Vagina (tissue), 2 donors: Measurements from ENCODE around the gene BLACAT1. TPM values are rescaled to one million over a fixed set of nuclear protein-coding genes. Genes with fewer than 3 reads are reported as not detected.

ENCODE experiments used
- DNase-seq, 2 donors: peaks; one replicate each; pipeline ENCODE4 v3.0.0-alpha.2; 2017; ENCODE audit errors: extremely low spot score in 2 of 2
- H3K27ac ChIP-seq: fragments of 200-600 bp; sonication (generic); one replicate; pipeline ENCODE4 v1.5.1; 2019
- H3K27me3 ChIP-seq: fragments of 200-600 bp; sonication (generic); one replicate; pipeline ENCODE4 v1.5.1; 2019
- H3K36me3 ChIP-seq, 2 donors: fragments of 200-600 bp; sonication (generic); one replicate each; pipeline ENCODE4 v1.5.1; 2017 to 2019
- H3K4me1 ChIP-seq: fragments of 200-600 bp; sonication (generic); one replicate; pipeline ENCODE4 v1.5.1; 2019
- H3K4me3 ChIP-seq, 2 donors: fragments of 200-600 bp; sonication (generic); 1 replicate in 1 of 2; 2 replicates in 1 of 2; pipeline ENCODE4 v1.5.1; 2016 to 2019
- H3K9me3 ChIP-seq: fragments of 200-600 bp; sonication (generic); one replicate; pipeline ENCODE4 v1.5.1; 2019
- POLR2A ChIP-seq, 2 donors: fragments of 450-650 bp; IDR thresholded peaks; one replicate each; pipeline ENCODE4 v1.6.1; 2017; ENCODE audit warnings: antibody characterized with exemption in 2 of 2, mild to moderate bottlenecking in 2 of 2, moderate library complexity in 2 of 2
- POLR2AphosphoS5 ChIP-seq, 2 donors: sonication (generic); formaldehyde crosslinking; IDR thresholded peaks; one replicate each; pipeline ENCODE4 v1.9.0; 2017; ENCODE audit warnings: antibody characterized with exemption in 2 of 2, mild to moderate bottlenecking in 2 of 2, low read depth in 1 of 2; ENCODE audit not compliant: insufficient read depth in 1 of 2
- intact Hi-C: fragments of 100-400 bp; cut with DNase I; formaldehyde crosslinking; loops from one replicate; pipeline ENCODE4 v1.15.1; 2023
- total RNA-seq: library from RNA; depleted of rRNA; stranded (reverse); fragments of >200 nt; gene quantifications from one replicate; pipeline ENCODE4 v1.2.3, GENCODE V29; 2016
- TF ChIP-seq, protein P1 (sequence below), 3 experiments: fragments of 450-650 bp in 2 of 3; fragments of 200-600 bp in 1 of 3; sonication (generic) in 1 of 3; IDR thresholded peaks; one replicate each; pipeline ENCODE4 v1.5.1; 2017 to 2019; ENCODE audit warnings: antibody characterized with exemption in 3 of 3, mild to moderate bottlenecking in 2 of 3, moderate library complexity in 2 of 3

BLACAT1 gene
- total RNA-seq, 1 donor from 2014 or later, result 0.98 TPM

DNA sequence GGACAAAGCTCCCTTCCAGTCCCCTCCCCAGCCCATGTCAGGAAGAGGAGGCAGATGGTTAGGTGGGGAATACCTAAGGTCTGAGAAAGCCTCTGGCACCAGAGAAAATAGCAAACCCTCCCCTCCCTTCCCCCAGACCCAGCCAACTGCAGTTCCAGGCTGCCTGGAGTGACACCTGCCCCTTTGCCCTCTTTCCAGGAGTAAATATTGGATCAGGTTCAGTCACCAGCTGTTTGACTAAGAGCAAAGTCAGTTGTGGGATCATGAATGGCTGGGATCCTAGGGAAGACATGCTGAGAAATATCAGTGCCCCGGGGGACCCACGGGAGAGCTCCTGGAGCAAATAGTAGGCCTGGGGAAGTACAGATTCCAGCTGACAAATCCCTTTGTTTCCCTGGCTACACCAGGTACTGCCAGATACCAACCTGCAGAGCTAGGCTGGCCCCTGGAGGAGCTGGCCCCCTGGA lies 36.4 kb upstream of the BLACAT1 start:
- Histone ChIP-seq H3K27ac (peak overlapping the region; percentile 51), H3K27me3 (no peaks in the 10 kb centered on the region)

DNA sequence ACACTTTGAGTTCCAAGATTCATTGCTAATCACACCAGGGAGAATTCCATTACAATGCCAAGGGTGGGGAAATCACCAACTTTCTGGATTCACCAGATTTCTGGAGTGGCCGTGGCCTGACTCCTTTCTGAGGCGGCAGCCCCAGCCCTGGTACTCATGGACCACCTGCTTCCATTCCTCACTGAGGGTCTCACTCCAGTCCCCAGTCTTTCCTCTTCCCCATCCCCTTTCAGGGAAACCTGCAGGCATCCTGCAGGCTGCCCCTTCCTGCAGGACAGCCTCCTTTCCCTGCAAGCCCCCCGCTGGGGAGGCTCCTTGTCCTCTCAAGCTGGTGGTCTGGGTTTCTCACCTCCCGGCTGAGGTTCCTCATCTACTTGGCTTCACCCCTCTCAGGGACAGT lies 35.9 kb upstream of the BLACAT1 start:
- H3K4me3 ChIP-seq, result no peak overlapping the region
- no peaks in the 10 kb centered on the region for H3K27me3 ChIP-seq
- TF ChIP-seq POLR2AphosphoS5 (IDR thresholded peaks at IDR 0.05; ENCODE audit: insufficient read depth in 1 of 2, low read depth in 1 of 2), result no peak
- TF ChIP-seq, protein P1, sequence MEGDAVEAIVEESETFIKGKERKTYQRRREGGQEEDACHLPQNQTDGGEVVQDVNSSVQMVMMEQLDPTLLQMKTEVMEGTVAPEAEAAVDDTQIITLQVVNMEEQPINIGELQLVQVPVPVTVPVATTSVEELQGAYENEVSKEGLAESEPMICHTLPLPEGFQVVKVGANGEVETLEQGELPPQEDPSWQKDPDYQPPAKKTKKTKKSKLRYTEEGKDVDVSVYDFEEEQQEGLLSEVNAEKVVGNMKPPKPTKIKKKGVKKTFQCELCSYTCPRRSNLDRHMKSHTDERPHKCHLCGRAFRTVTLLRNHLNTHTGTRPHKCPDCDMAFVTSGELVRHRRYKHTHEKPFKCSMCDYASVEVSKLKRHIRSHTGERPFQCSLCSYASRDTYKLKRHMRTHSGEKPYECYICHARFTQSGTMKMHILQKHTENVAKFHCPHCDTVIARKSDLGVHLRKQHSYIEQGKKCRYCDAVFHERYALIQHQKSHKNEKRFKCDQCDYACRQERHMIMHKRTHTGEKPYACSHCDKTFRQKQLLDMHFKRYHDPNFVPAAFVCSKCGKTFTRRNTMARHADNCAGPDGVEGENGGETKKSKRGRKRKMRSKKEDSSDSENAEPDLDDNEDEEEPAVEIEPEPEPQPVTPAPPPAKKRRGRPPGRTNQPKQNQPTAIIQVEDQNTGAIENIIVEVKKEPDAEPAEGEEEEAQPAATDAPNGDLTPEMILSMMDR (IDR thresholded peaks at IDR 0.05), result no peak
- no peak for TF ChIP-seq POLR2A (IDR thresholded peaks at IDR 0.05)
- no peak for DNase-seq
- intact Hi-C loops, result no loop called here
- peaks cover 24% of the 10 kb centered on the region for H3K4me1 ChIP-seq
- H3K36me3 ChIP-seq, result no peaks in the 10 kb centered on the region
- no peaks in the 10 kb centered on the region for H3K9me3 ChIP-seq
- no peak overlapping the region for H3K27ac ChIP-seq

More for the DNA sequence above, 36.4 kb upstream of the BLACAT1 start:
- no peaks in the 10 kb centered on the region for H3K9me3 ChIP-seq
- no peak overlapping the region for H3K4me3 ChIP-seq
- intact Hi-C loops, result no loop called here
- TF ChIP-seq, protein P1 (IDR thresholded peaks at IDR 0.05), result no peak
- TF ChIP-seq POLR2A (IDR thresholded peaks at IDR 0.05) (no peak), POLR2AphosphoS5 (IDR thresholded peaks at IDR 0.05; ENCODE audit: insufficient read depth in 1 of 2, low read depth in 1 of 2) (no peak)
- H3K36me3 ChIP-seq, result no peaks in the 10 kb centered on the region
- peaks cover 24% of the 10 kb centered on the region for H3K4me1 ChIP-seq
- DNase-seq, result no peak

DNA sequence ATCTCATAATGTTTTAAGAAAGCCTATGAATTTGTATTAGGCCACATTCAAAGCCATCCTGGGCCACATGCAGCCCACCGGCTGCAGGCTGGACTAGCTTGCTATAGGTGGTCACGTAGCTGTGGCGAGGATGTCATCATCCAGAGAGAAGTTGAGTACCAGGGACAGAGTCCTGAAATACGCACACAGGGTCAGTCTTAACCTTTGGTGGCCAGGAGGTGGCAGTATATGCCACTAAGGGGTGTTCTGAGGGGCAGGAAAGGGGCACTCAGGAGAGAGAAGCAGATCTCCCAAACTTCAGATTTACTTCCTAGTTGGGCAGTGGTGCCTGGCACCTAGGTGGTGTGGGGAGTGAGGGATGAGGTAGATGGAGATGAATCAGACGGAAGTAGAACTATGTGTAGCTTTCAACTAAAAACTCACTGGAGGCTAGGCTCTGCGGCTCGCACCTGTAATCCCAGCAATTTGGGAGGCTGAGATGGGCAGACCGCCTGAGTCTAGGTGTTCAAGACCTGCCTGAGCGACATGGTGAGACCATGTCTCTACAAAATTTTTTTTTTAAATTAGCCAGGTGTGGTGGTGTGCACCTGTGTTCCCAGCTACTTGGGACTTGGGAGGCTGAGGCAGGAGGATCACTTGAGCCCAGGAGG lies 32.4 kb upstream of the BLACAT1 start:
- Histone ChIP-seq H3K4me1 (peaks cover 18% of the 10 kb centered on the region), H3K27me3 (no peaks in the 10 kb centered on the region), H3K27ac (no peak overlapping the region), H3K4me3 (no peak overlapping the region), H3K36me3 (no peaks in the 10 kb centered on the region), H3K9me3 (no peaks in the 10 kb centered on the region)
- intact Hi-C loops, result loop anchor here (5.0 kb wide), 2 partner anchors 39 to 131 kb away; partner anchors contain the start of gene KLHDC8A
- TF ChIP-seq, protein P1 (IDR thresholded peaks at IDR 0.05), result peak; percentile 37 to 77 (median 64)
- TF ChIP-seq POLR2A (IDR thresholded peaks at IDR 0.05), result no peak
- no peak for TF ChIP-seq POLR2AphosphoS5 (IDR thresholded peaks at IDR 0.05; ENCODE audit: insufficient read depth in 1 of 2, low read depth in 1 of 2)
- no peak for DNase-seq

DNA sequence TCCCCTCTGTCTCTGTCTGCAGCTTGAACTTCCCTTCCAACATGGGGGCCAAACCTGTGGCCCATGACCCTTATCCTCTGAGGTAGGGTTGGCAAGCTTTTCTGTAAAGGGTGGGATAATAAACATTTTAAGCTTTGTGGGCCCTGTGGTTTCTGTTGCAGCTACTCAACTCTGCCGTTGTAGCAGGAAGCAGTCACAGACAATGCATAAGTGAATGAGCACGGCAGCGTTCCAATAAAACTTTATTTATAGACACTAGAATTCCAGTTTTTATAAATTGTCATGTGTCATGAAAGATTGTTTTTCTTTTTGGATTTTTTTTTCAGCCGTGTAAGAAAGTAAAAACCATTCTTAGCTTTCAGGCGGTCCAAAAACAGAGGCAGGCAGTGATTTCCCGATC lies 30.4 kb upstream of the BLACAT1 start:
- H3K27ac ChIP-seq, result no peak overlapping the region
- no peak overlapping the region for H3K4me3 ChIP-seq
- no peaks in the 10 kb centered on the region for H3K9me3 ChIP-seq
- TF ChIP-seq, protein P1 (IDR thresholded peaks at IDR 0.05), result no peak
- TF ChIP-seq POLR2A (IDR thresholded peaks at IDR 0.05) (no peak), POLR2AphosphoS5 (IDR thresholded peaks at IDR 0.05; ENCODE audit: insufficient read depth in 1 of 2, low read depth in 1 of 2) (no peak)
- intact Hi-C loops, result loop anchor here (5.0 kb wide), 2 partner anchors 41 to 129 kb away; partner anchors contain the start of gene KLHDC8A
- H3K36me3 ChIP-seq, result no peaks in the 10 kb centered on the region
- no peak for DNase-seq
- no peaks in the 10 kb centered on the region for H3K27me3 ChIP-seq
- no peaks in the 10 kb centered on the region for H3K4me1 ChIP-seq
